BJ (cell line): Measurements from ENCODE around the gene B3GNT3. TPM values are rescaled to one million over a fixed set of nuclear protein-coding genes. Genes with fewer than 3 reads are reported as not detected.

ENCODE experiments used
- CTCF ChIA-PET: fragments of 350-600 bp; formaldehyde crosslinking; extraction: SDS; loops from one replicate; lab custom pipeline; 2021; ENCODE audit warnings: antibody characterized with exemption, inconsistent platforms; lab: Yijun Ruan, JAX
- POLR2A ChIA-PET: fragments of 300-600 bp; sonication (Branson Sonifier 250); formaldehyde crosslinking; extraction: SDS; loops from one replicate; lab custom pipeline; 2021; ENCODE audit warnings: antibody characterized with exemption; lab: Charles Lee
- DNase-seq: peaks from one replicate; pipeline ENCODE4 v3.0.0-alpha.2; 2011; ENCODE audit warnings: low read depth
- H3K27me3 ChIP-seq: 2 replicates; pipeline ENCODE4 v1.6.0; 2011; ENCODE audit warnings: low read length; ENCODE audit not compliant: control insufficient read depth, insufficient read depth
- H3K36me3 ChIP-seq: 2 replicates; pipeline ENCODE4 v1.5.1; 2011; ENCODE audit warnings: low read length; ENCODE audit not compliant: control insufficient read depth, insufficient read depth
- H3K4me3 ChIP-seq: 2 replicates; pipeline ENCODE4 v1.5.1; 2011; ENCODE audit warnings: low read depth, mild to moderate bottlenecking, control low read depth, low read length
- CTCF ChIP-seq: IDR thresholded peaks from 2 replicates; pipeline ENCODE4 v1.5.1; 2011; ENCODE audit warnings: low read depth, mild to moderate bottlenecking, control low read depth, inconsistent platforms, low read length, moderate library complexity; ENCODE audit not compliant: insufficient read depth
- polyA plus RNA-seq: library from polyadenylated mRNA; depleted of rRNA; stranded (reverse); fragments of >200 nt; gene quantifications from 2 replicates; pipeline ENCODE4 v1.2.3, GENCODE V29; 2011; rRNA removed
- small RNA-seq: library from RNA; depleted of rRNA; stranded (forward); fragments of <200 nt; gene quantifications from one replicate; pipeline ENCODE3, GENCODE V24; 2012; ENCODE audit warnings: low replicate concordance, low read depth; ENCODE audit not compliant: insufficient read length

The B3GNT3 gene
- polyA plus RNA-seq, 1 experiment, result not detected

DNA sequence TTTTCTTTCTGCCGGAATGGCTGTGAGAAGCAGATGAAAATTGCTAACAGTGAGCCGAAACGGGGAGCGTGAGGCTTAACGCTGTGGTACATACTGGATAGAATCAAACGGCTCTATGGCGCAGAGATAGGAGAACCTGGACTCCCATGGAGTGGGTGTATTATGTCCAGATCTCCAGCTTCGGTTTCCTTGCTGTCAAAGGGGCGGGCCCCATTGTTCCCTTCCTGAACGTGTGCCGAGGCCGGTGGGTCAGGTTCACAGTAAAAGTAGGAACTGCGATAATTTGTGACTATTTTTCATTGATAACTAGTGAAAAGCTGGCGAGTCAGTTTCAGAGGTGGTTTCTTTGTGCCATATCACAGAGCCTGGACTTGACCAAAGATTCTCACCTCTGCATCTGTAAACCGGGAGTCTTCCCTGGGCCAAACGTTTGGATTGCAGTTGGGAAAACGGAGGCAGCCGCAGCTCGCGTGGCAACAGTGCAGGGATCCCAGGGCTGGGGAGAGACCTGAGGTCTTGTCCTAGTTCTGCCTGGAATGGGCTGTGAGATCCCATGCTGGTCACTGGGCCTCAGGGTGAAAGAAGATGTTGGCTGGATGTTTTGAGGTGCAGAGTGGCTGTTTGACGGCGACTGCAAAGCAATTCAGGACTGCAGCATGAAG, 65.5 kb downstream of the B3GNT3 start:
- Histone ChIP-seq H3K4me3 (peak overlapping the region; percentile 98), H3K36me3 (peaks cover 26% of the 10 kb centered on the region), H3K27me3 (no peaks in the 10 kb centered on the region)
- TF ChIP-seq CTCF, result no peak
- ChIA-PET CTCF (interaction anchor here (1.5 to 3.8 kb wide), 8 partner anchors 10 to 253 kb away, joined by 3 to 54 read pairs (median 9); partner anchors contain the start of genes CCDC124 and JAK3), POLR2A (interaction anchor here (0.6 kb wide), 1 partner anchor 1203 kb away, joined by 3 read pairs; no protein-coding TSS in a partner anchor)
- no peak for DNase-seq

DNA sequence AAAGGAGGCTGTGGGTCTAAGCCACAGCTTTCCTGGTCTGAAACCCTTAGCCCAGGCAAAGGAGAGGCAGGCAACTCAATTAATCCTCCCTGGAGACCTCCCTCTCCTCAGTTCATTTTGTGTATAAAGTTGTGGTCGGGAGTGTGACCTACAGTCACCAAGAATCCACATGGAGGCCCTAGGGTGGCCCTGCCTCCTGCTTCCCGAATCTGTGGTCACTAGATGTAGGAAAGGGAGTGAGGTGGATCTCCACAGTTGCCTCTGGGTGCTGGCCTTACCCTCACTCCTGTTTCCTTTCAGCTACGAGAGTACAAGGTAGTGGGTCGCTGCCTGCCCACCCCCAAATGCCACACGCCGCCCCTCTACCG, 66.0 kb downstream of the B3GNT3 start:
- peak overlapping the region; percentile 98 for H3K4me3 ChIP-seq
- CTCF ChIA-PET, result interaction anchor here (1.9 to 3.8 kb wide), 5 partner anchors 9 to 136 kb away, joined by 7 to 54 read pairs (median 22); partner anchors contain the start of genes CCDC124 and JAK3
- DNase-seq, result no peak
- peaks cover 26% of the 10 kb centered on the region for H3K36me3 ChIP-seq
- POLR2A ChIA-PET, result no interaction called here
- no peaks in the 10 kb centered on the region for H3K27me3 ChIP-seq
- TF ChIP-seq CTCF, result no peak

- H3K4me3 ChIP-seq, result peak overlapping the region; percentile 11
- no peak for TF ChIP-seq CTCF
- peaks cover 26% of the 10 kb centered on the region for H3K36me3 ChIP-seq
- ChIA-PET CTCF (interaction anchor here (1.1 to 3.8 kb wide), 3 partner anchors 13 to 74 kb away, joined by 3 to 54 read pairs (median 30); partner anchors contain the start of genes CCDC124 and JAK3), POLR2A (no interaction called here)
- no peaks in the 10 kb centered on the region for H3K27me3 ChIP-seq
- no peak for DNase-seq
These were observed 66.8 kb downstream of the B3GNT3 start for GRCh38 chr19:17861542-17862402.

DNA sequence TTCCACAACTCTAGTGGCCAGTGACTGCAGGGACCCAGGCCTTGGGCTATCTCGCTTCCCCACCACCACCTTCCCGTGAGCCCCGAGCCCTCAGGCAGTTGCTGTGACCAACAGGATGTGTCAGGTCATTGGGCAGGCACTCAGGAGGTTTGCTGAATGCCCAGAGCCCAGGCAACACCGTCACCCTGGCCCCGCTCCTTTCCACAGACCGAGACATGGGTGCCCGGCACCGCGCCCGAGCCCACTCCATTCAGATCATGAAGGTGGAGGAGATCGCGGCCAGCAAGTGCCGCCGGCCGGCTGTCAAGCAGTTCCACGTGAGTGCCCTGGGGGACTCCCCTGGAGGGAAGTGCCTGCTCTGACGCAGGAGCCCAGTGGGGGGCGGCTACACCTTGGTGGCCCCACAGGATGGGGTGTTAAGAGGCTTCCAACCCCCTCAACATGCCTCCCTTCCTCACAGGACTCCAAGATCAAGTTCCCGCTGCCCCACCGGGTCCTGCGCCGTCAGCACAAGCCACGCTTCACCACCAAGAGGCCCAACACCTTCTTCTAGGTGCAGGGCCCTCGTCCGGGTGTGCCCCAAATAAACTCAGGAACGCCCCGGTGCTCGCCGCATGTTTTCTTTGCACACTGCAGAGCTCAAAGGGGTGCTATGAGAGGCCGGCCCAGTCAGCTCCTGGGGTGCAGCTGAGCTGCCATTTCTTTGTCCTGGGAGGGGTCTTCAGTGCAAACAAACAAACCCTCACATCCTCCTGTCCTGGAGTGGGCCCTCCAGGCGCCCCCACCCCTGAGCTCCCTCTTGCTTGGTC, 68.0 kb downstream of the B3GNT3 start:
- ChIA-PET POLR2A (interaction anchor here (0.5 to 0.6 kb wide), 2 partner anchors 17 to 90 kb away, joined by 3 to 4 read pairs; no protein-coding TSS in a partner anchor), CTCF (interaction anchor here (1.1 to 2.9 kb wide), 3 partner anchors 70 to 134 kb away, joined by 3 to 19 read pairs (median 5); partner anchors contain the start of gene CCDC124)
- TF ChIP-seq CTCF, result no peak
- peaks cover 26% of the 10 kb centered on the region for H3K36me3 ChIP-seq
- no peak overlapping the region for H3K4me3 ChIP-seq
- H3K27me3 ChIP-seq, result no peaks in the 10 kb centered on the region
- DNase-seq, result no peak

Small RNAs within 50 kb of the gene (small RNA-seq; reads per million reads assigned to genes)
- gene SNORA68, result not detected

Other genes with a start within 250 kb of the B3GNT3 start
- gene COLGALT1, start 239.5 kb upstream of the B3GNT3 start, polyA plus RNA-seq, result 124 and 158 TPM in 2 replicates
- gene UNC13A, start 106.8 kb upstream of the B3GNT3 start, polyA plus RNA-seq, result 1.0 and 2.2 TPM in 2 replicates
- 6.1 and 20.4 TPM in 2 replicates for gene MAP1S, start 75.7 kb upstream of the B3GNT3 start, polyA plus RNA-seq
- 0.47 and 0.48 TPM in 2 replicates for gene FCHO1, start 43.7 kb upstream of the B3GNT3 start, polyA plus RNA-seq
- gene INSL3, start 26.4 kb downstream of the B3GNT3 start, polyA plus RNA-seq, result 0.18 TPM in 1 of 2 replicates, not detected in the other
- gene JAK3, start 52.8 kb downstream of the B3GNT3 start, polyA plus RNA-seq, result 3.3 and 6.1 TPM in 2 replicates
- 1,501 and 2,264 TPM in 2 replicates for gene RPL18A, start 64.8 kb downstream of the B3GNT3 start, polyA plus RNA-seq
- not detected in 2 replicates for gene SLC5A5, start 76.8 kb downstream of the B3GNT3 start, polyA plus RNA-seq
- 37.6 and 40.8 TPM in 2 replicates for gene CCDC124, start 137.9 kb downstream of the B3GNT3 start, polyA plus RNA-seq
- gene KCNN1, start 172.0 kb downstream of the B3GNT3 start, polyA plus RNA-seq, result 0.06 and 0.10 TPM in 2 replicates
- gene ARRDC2, start 213.0 kb downstream of the B3GNT3 start, polyA plus RNA-seq, result 4.5 and 6.0 TPM in 2 replicates